Liver (tissue), 9 donors: ENCODE results near the gene ZNF574. TPM values are rescaled to one million over a fixed set of nuclear protein-coding genes. Genes with fewer than 3 reads are reported as not detected.

Experiments
- DNase-seq: peaks from one replicate; pipeline ENCODE4 v3.0.0-alpha.2; 2017; ENCODE audit warnings: low spot score
- H3K27ac ChIP-seq, 2 donors: one replicate each; pipeline ENCODE4 v1.7.0; 2013; ENCODE audit warnings: inconsistent platforms in 2 of 2, low read length in 2 of 2, control low read depth in 1 of 2, low read depth in 1 of 2, mild to moderate bottlenecking in 1 of 2
- H3K27me3 ChIP-seq, 4 donors: one replicate each; pipeline versions ENCODE4 v1.6.1 to v1.7.0; 2013; ENCODE audit warnings: low read length in 3 of 4, inconsistent platforms in 1 of 4, mild to moderate bottlenecking in 1 of 4, moderate library complexity in 1 of 4; ENCODE audit not compliant: control insufficient read depth in 4 of 4, insufficient read depth in 4 of 4
- H3K36me3 ChIP-seq, 4 donors: one replicate each; pipeline versions ENCODE4 v1.6.1 to v1.7.0; 2013; ENCODE audit warnings: low read length in 3 of 4, mild to moderate bottlenecking in 3 of 4, low read depth in 1 of 4, moderate library complexity in 1 of 4; ENCODE audit not compliant: control insufficient read depth in 4 of 4, insufficient read depth in 3 of 4
- H3K4me1 ChIP-seq, 4 donors: one replicate each; pipeline versions ENCODE4 v1.6.1 to v1.7.0; 2013; ENCODE audit warnings: low read length in 3 of 4, mild to moderate bottlenecking in 3 of 4, moderate library complexity in 1 of 4; ENCODE audit not compliant: control insufficient read depth in 4 of 4, insufficient read depth in 4 of 4
- H3K4me3 ChIP-seq, 3 donors: one replicate each; pipeline versions ENCODE4 v1.6.1 to v1.7.0; 2013; ENCODE audit warnings: low read length in 3 of 3, control low read depth in 1 of 3, low read depth in 1 of 3, mild to moderate bottlenecking in 1 of 3
- H3K9ac ChIP-seq, 2 donors: one replicate each; pipeline ENCODE4 v1.7.0; 2013; ENCODE audit warnings: low read length in 2 of 2, mild to moderate bottlenecking in 2 of 2, moderate library complexity in 2 of 2, control low read depth in 1 of 2, low read depth in 1 of 2
- H3K9me3 ChIP-seq, 4 donors: one replicate each; pipeline versions ENCODE4 v1.6.1 to v1.7.0; 2013; ENCODE audit warnings: low read length in 3 of 4; ENCODE audit not compliant: control insufficient read depth in 4 of 4
- ATF3 ChIP-seq: IDR thresholded peaks from 2 replicates; pipeline ENCODE4 v1.6.1; 2016; ENCODE audit warnings: antibody characterized with exemption
- EGR1 ChIP-seq, 2 donors: IDR thresholded peaks; 2 replicates each; pipeline ENCODE4 v1.6.1; 2016 to 2018; ENCODE audit warnings: antibody characterized with exemption in 2 of 2, low read depth in 2 of 2
- FOXA1 ChIP-seq: IDR thresholded peaks from 2 replicates; pipeline ENCODE4 v1.6.1; 2016; ENCODE audit warnings: antibody characterized with exemption
- FOXA2 ChIP-seq: IDR thresholded peaks from 2 replicates; pipeline ENCODE4 v1.6.1; 2016; ENCODE audit warnings: antibody characterized with exemption
- GABPA ChIP-seq, 2 donors: IDR thresholded peaks in 1 of 2; conservative IDR thresholded peaks in 1 of 2; 2 replicates each; pipeline ENCODE4 v1.6.1; 2016; ENCODE audit warnings: antibody characterized with exemption in 2 of 2, mild to moderate bottlenecking in 1 of 2, moderate library complexity in 1 of 2
- HNF4A ChIP-seq, 2 donors: conservative IDR thresholded peaks; 2 replicates each; pipeline ENCODE4 v1.6.1; 2016; ENCODE audit warnings: antibody characterized with exemption in 2 of 2, mild to moderate bottlenecking in 2 of 2
- HNF4G ChIP-seq: IDR thresholded peaks from 2 replicates; pipeline ENCODE4 v1.6.1; 2016; ENCODE audit warnings: antibody characterized with exemption
- JUND ChIP-seq, 2 donors: IDR thresholded peaks; 2 replicates each; pipeline ENCODE4 v1.6.1; 2016; ENCODE audit warnings: antibody characterized with exemption in 2 of 2
- RAD21 ChIP-seq, 2 donors: IDR thresholded peaks; 2 replicates each; pipeline ENCODE4 v1.6.1; 2016; ENCODE audit warnings: antibody characterized with exemption in 2 of 2, mild to moderate bottlenecking in 2 of 2
- RXRA ChIP-seq, 2 donors: IDR thresholded peaks; 2 replicates each; pipeline ENCODE4 v1.6.1; 2017 to 2018; ENCODE audit warnings: antibody characterized with exemption in 2 of 2, mild to moderate bottlenecking in 1 of 2
- SP1 ChIP-seq: IDR thresholded peaks from 2 replicates; pipeline ENCODE4 v1.6.1; 2018; ENCODE audit warnings: antibody characterized with exemption, mild to moderate bottlenecking
- TAF1 ChIP-seq: conservative IDR thresholded peaks from 2 replicates; pipeline ENCODE4 v1.6.1; 2016; ENCODE audit warnings: antibody characterized with exemption, mild to moderate bottlenecking
- YY1 ChIP-seq: IDR thresholded peaks from 2 replicates; pipeline ENCODE4 v1.6.1; 2016; ENCODE audit warnings: antibody characterized with exemption, mild to moderate bottlenecking
- WGBS: extraction: QIAGEN DNeasy Blood & Tissue Kit; methylation state at CpG from one replicate; pipeline ENCODE4 v1.1.7; 2013; 5-methylcytosine and 5-hydroxymethylcytosine counted together
- polyA plus RNA-seq, 2 donors: library from polyadenylated mRNA; stranded (reverse) in 1 of 2; unstranded in 1 of 2; fragments of 200-250 nt in 1 of 2; fragments of >200 nt in 1 of 2; fragmentation: Nextera tagmentation in 1 of 2; extraction: Ambion mirVana in 1 of 2; gene quantifications; one replicate each; pipeline versions ENCODE4 v1.2.1 to v1.2.3, GENCODE V29; 2013 to 2015
- total RNA-seq, 2 donors: library from RNA; depleted of rRNA; stranded (reverse); fragments of >200 nt; gene quantifications; one replicate each; pipeline ENCODE4 v1.2.3, GENCODE V29; 2014
- TF ChIP-seq, protein P1 (sequence below): fragments of 150-350 bp; IDR thresholded peaks from 2 replicates; pipeline ENCODE4 v1.5.1; 2017; ENCODE audit warnings: improper control_type of control experiment, low read depth, low read length; ENCODE audit not compliant: missing input control
- TF ChIP-seq, protein P2 (sequence below): IDR thresholded peaks from 2 replicates; pipeline ENCODE4 v1.6.1; 2016; ENCODE audit warnings: antibody characterized with exemption
- TF ChIP-seq, protein P3 (sequence below): IDR thresholded peaks from 2 replicates; pipeline ENCODE4 v1.6.1; 2016; ENCODE audit warnings: antibody characterized with exemption
- donor health status: healthy.
- donor health status: healthy.
- donor health status: healthy.
- donor health status: healthy.
- donor health status: healthy.

The ZNF574 gene
- total and polyA plus RNA-seq, 4 donors, result 3.3 to 7.4 (median 6.5) TPM

- H3K9ac ChIP-seq, result no peak overlapping the region
- WGBS, result 89% methylated on average over 9 of the region's 9 CpGs
- H3K27me3 ChIP-seq, result peaks cover 0 to 8% (median 2%) of the 10 kb centered on the region in 4 donors
- no peaks in the 10 kb centered on the region for H3K9me3 ChIP-seq
- H3K36me3 ChIP-seq, result no peaks in the 10 kb centered on the region
- H3K4me1 ChIP-seq, result no peaks in the 10 kb centered on the region
- DNase-seq, result no peak
- TF ChIP-seq JUND (IDR thresholded peaks at IDR 0.05), result no peak
- TF ChIP-seq RXRA (IDR thresholded peaks at IDR 0.05), result no peak
- TF ChIP-seq, protein P1, sequence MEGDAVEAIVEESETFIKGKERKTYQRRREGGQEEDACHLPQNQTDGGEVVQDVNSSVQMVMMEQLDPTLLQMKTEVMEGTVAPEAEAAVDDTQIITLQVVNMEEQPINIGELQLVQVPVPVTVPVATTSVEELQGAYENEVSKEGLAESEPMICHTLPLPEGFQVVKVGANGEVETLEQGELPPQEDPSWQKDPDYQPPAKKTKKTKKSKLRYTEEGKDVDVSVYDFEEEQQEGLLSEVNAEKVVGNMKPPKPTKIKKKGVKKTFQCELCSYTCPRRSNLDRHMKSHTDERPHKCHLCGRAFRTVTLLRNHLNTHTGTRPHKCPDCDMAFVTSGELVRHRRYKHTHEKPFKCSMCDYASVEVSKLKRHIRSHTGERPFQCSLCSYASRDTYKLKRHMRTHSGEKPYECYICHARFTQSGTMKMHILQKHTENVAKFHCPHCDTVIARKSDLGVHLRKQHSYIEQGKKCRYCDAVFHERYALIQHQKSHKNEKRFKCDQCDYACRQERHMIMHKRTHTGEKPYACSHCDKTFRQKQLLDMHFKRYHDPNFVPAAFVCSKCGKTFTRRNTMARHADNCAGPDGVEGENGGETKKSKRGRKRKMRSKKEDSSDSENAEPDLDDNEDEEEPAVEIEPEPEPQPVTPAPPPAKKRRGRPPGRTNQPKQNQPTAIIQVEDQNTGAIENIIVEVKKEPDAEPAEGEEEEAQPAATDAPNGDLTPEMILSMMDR, result no peak
- TF ChIP-seq FOXA1, result no peak
- TF ChIP-seq HNF4A (conservative IDR thresholded peaks at IDR 0.05), result no peak
- TF ChIP-seq TAF1, result no peak
- TF ChIP-seq RAD21 (IDR thresholded peaks at IDR 0.05), result no peak
- TF ChIP-seq, protein P2, sequence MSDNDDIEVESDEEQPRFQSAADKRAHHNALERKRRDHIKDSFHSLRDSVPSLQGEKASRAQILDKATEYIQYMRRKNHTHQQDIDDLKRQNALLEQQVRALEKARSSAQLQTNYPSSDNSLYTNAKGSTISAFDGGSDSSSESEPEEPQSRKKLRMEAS, result no peak
- TF ChIP-seq, protein P3, sequence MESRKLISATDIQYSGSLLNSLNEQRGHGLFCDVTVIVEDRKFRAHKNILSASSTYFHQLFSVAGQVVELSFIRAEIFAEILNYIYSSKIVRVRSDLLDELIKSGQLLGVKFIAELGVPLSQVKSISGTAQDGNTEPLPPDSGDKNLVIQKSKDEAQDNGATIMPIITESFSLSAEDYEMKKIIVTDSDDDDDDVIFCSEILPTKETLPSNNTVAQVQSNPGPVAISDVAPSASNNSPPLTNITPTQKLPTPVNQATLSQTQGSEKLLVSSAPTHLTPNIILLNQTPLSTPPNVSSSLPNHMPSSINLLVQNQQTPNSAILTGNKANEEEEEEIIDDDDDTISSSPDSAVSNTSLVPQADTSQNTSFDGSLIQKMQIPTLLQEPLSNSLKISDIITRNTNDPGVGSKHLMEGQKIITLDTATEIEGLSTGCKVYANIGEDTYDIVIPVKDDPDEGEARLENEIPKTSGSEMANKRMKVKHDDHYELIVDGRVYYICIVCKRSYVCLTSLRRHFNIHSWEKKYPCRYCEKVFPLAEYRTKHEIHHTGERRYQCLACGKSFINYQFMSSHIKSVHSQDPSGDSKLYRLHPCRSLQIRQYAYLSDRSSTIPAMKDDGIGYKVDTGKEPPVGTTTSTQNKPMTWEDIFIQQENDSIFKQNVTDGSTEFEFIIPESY, result no peak
- no peak for TF ChIP-seq HNF4G
- no peak for TF ChIP-seq FOXA2
- no peak for TF ChIP-seq SP1
- TF ChIP-seq EGR1 (IDR thresholded peaks at IDR 0.05; ENCODE audit: low read depth in 2 of 2), result no peak
- no peak for TF ChIP-seq ATF3
- TF ChIP-seq YY1, result no peak
- TF ChIP-seq GABPA (IDR thresholded peaks at IDR 0.05 in 1 of 2, conservative IDR thresholded peaks at IDR 0.05 in 1 of 2), result no peak
- no peak overlapping the region for H3K4me3 ChIP-seq
- H3K27ac ChIP-seq, result no peak overlapping the region
Observed at GRCh38 chr19:42065511-42065910, 10.5 kb upstream of the ZNF574 start.

DNA sequence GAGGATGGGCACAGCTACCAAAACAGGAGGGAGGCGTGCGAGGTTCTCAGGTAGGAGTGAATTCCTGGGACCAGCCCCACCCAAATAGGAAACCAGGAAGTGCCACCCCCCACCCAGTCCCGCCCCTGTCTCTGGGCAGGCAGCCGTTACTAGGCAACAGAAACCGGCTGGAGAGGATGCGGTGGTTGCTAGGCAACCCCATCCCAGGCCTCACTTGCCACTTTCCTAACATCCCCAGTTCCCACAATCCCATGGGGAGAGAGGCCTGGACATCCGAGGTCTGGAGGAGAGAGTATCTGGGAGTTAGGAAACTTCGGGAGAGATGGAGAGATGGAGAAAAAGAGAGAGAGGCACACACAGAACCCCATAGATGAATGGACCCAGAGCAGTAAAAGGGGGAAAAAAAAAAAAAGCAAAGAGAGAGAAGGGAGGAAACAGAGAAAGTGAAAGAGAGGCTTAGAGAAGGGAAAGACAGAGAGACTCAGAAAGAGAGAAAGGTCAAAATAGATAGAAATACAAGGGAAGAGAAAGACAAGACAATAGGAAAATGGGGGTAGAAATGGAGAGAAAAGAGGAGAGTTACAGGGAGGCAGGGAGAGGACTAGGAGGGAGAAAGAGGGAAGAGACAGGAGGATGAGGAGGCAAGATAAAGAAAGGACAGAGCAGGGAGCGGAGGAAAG is 9.8 kb upstream of the ZNF574 start:
- no peaks in the 10 kb centered on the region for H3K4me1 ChIP-seq
- no peaks in the 10 kb centered on the region for H3K36me3 ChIP-seq
- WGBS, result 43% methylated on average over 9 of the region's 9 CpGs
- H3K27ac ChIP-seq, result no peak overlapping the region
- no peaks in the 10 kb centered on the region for H3K9me3 ChIP-seq
- no peak overlapping the region for H3K4me3 ChIP-seq
- peaks cover 0 to 8% (median 2%) of the 10 kb centered on the region in 4 donors for H3K27me3 ChIP-seq
- no peak for DNase-seq
- H3K9ac ChIP-seq, result no peak overlapping the region
- TF ChIP-seq HNF4A (conservative IDR thresholded peaks at IDR 0.05) (no peak), EGR1 (IDR thresholded peaks at IDR 0.05; ENCODE audit: low read depth in 2 of 2) (no peak), RXRA (IDR thresholded peaks at IDR 0.05) (no peak)
